Loucy (cell line): Measurements from ENCODE around the gene MTMR3.

Experiments
- EZH2phosphoT487 ChIP-seq: fragments of 200-600 bp; IDR thresholded peaks from 2 replicates; pipeline ENCODE4 v1.6.1; 2018; ENCODE audit warnings: antibody characterized with exemption, mild to moderate bottlenecking, moderate library complexity, borderline replicate concordance
- TF ChIP-seq, protein P1 (sequence below): fragments of 200-600 bp; sonication (generic); conservative IDR thresholded peaks from 2 replicates; pipeline ENCODE4 v1.5.1; 2014; ENCODE audit warnings: mild to moderate bottlenecking, antibody characterized with exemption, low read length

DNA sequence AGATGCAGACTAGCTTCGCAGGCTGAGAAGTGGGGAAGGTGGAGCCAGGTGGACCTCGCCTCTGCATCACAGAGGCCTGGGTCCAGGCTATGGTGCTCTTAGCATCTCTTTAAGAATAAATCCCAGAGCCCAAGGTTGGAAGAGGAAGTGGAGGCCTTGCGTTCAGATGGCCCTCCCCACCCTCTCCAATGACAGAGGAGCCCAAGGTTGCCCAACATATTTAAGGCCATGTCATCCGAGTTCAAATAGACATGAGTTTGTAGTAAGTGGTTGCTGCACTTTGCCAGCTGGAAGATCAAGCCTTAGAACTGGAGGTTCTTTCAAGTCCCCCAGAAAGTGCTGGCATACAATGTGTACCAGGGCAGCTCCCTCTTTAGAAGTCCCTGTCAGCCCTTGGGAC lies 150.2 kb downstream of the MTMR3 start:
- no peak for TF ChIP-seq EZH2phosphoT487
- TF ChIP-seq, protein P1, sequence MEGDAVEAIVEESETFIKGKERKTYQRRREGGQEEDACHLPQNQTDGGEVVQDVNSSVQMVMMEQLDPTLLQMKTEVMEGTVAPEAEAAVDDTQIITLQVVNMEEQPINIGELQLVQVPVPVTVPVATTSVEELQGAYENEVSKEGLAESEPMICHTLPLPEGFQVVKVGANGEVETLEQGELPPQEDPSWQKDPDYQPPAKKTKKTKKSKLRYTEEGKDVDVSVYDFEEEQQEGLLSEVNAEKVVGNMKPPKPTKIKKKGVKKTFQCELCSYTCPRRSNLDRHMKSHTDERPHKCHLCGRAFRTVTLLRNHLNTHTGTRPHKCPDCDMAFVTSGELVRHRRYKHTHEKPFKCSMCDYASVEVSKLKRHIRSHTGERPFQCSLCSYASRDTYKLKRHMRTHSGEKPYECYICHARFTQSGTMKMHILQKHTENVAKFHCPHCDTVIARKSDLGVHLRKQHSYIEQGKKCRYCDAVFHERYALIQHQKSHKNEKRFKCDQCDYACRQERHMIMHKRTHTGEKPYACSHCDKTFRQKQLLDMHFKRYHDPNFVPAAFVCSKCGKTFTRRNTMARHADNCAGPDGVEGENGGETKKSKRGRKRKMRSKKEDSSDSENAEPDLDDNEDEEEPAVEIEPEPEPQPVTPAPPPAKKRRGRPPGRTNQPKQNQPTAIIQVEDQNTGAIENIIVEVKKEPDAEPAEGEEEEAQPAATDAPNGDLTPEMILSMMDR: no peak
